HG03442 (cell line): ENCODE results near the gene PARD3B.

Experiments used
- ATAC-seq: cut with Tn5 transposase; IDR thresholded peaks from one replicate; pipeline ENCODE4 v1.9.1; 2021; ENCODE audit warnings: mild to moderate bottlenecking, moderate library complexity; ENCODE audit not compliant: unreplicated experiment

The PARD3B gene

GRCh38 chr2:204647626-204648025 lies 102.4 kb downstream of the PARD3B start:
- no peak for ATAC-seq

DNA sequence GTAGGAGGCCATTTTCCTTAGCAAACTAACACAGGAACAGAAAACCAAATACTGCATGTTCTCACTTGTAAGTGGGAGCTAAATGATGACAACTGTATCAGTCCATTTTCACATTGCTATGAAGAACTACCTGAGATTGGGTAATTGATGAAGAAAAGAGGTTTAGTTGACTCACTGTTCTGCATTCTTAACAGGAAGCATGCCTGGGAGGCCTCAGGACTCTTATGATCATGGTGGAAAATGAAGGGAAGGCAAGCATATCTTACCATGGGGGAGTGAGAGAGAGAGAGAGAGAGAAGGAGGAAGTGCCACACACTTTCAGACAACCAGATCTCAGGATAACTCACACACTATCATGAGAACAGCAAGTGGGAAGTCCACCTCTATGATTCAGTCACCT lies 105.3 kb downstream of the PARD3B start:
- ATAC-seq = no peak

GRCh38 chr2:204652063-204652462 lies 106.8 kb downstream of the PARD3B start:
- no peak for ATAC-seq

DNA sequence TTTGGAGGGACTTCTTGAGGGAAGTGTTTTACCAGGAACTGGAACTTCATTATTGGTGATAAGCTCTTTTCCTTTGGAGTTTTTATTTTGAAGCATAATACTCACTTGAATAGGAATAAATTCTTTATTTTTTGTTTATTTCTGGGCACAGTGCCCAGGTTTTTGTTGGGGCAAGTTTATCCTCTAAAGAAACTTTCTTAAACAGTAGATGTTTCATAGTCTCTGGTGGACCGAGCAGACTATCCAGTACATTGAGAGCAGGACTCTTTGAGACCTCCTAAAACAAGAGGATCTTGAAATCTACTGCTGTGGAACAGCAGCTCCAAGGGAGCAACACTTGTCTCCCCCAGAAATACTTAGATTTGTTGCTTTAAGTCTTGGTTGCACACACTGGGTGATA lies 109.4 kb downstream of the PARD3B start:
- ATAC-seq = no peak

GRCh38 chr2:204655101-204655500 lies 109.8 kb downstream of the PARD3B start:
- ATAC-seq = no peak

DNA sequence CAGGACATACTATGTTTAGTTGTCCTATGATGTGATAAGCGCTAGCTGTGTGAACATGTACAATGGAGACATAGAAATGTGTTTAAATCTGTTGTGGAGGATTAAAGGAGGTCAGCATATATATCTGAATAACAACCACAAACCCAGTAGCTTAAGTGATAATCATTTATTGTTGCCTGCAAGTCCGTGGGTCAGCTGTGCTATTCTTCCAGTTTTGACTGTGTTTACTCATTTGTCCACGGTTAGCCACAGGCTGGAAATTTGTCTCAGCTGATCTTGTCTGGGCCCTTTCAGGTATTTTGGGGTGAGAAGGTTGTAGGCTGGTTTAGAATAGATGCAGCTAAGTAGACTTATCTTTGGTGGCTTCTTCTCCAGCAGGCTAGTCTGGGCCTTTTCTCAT lies 110.4 kb downstream of the PARD3B start:
- ATAC-seq = no peak

DNA sequence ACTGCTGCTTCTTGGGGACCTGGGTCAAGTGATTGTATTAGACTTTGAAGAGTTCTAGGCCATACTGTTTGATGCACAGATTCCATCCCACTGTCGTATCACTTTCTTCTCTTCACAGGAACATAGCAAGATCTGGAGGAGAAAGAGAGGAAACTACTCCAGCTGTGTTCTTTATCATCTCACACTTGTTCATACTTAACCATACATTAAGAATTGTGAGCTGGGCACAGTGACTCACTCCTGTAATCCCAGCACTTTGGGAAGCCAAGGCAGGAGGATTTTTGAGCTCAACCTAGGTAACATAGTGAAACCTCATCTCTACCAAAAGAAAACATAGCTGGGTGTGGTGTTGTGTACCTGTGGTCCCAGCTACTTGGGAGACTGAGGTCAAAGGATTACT lies 111.7 kb downstream of the PARD3B start:
- ATAC-seq = no peak

DNA sequence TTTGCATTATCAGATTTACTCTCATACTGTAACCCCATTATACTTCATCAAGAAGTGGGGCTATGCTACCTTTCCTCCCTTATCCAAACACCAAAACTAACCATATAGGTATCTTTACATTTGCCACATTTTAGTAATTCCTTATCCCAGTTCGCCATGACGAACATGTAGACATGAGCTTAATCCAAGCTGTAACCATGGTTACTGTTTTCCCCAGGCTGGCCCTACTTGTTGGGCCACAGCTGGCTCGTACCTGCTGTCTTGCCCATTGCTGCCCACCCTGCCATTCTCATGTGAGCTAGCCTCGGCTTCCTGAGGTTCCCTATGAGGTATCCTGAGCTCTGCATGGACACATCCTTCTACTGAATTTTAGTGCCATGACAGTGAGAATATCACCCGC lies 117.7 kb downstream of the PARD3B start:
- ATAC-seq = no peak

- ATAC-seq = no peak
Measured at GRCh38 chr2:204663816-204664425, 118.6 kb downstream of the PARD3B start.

- ATAC-seq = no peak
Measured at GRCh38 chr2:204664708-204665121, 119.4 kb downstream of the PARD3B start.

DNA sequence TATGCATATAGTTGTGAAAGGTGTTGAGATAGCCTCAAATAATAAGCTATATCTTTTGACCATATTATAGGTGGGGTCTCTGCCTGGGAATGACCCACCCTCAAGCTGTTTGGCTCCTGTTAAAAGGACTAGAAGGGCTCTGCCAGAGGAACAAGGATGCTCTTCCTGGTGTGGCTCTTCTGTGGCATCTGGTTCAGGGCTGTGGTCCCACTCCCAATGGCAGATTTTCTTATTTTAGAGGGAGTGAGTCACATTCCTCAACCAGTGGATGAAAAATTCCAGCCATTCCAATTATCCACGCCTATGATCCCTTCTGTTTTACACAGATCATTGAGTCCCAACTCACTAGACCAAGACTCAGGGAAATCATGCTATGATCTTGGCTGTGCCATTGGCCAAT lies 119.9 kb downstream of the PARD3B start:
- ATAC-seq = no peak

DNA sequence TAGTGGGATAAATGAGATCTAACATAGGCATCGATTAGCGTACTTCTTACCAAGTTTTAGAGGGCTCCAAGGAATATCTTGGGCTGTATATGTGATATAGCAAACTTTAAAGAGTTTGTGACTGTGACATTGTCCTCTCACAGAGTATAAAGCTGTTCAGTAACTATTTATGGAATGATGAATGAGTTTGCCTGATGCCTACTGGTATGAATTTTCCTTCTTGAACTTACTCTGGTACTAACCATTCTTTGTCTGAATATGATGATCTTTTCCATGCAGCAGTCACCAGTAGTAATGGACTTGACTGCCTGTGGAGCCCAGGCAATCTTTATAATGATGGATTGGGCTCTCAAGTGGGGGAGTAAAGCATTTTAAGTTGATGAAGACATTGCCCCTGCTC lies 120.5 kb downstream of the PARD3B start:
- ATAC-seq = no peak

- no peak for ATAC-seq
Measured at GRCh38 chr2:204667990-204668389, 122.7 kb downstream of the PARD3B start.

- ATAC-seq = no peak
Measured at GRCh38 chr2:204669382-204669781, 124.1 kb downstream of the PARD3B start.

DNA sequence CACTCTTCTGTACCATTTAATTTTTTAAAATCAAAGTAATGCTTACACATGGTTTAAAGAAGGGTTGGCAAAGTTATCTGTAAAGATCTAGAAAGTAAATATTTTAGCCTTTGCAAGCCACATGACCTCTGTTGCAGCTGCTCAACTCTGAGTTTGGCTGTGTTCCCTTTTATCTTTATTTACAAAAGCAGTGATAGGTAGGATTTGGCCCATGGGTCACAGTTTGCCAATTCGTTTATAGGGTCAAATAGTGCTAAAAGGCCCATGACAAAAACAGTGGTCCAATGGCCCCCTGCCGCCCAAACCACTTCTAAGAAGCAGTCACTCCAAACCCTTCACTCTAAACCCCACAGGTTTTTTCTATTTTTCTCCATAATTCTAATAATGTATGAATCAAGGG lies 124.8 kb downstream of the PARD3B start:
- ATAC-seq = no peak

GRCh38 chr2:204670756-204671155 lies 125.5 kb downstream of the PARD3B start:
- no peak for ATAC-seq

- ATAC-seq = no peak
Measured at GRCh38 chr2:204672772-204673171, 127.5 kb downstream of the PARD3B start.

DNA sequence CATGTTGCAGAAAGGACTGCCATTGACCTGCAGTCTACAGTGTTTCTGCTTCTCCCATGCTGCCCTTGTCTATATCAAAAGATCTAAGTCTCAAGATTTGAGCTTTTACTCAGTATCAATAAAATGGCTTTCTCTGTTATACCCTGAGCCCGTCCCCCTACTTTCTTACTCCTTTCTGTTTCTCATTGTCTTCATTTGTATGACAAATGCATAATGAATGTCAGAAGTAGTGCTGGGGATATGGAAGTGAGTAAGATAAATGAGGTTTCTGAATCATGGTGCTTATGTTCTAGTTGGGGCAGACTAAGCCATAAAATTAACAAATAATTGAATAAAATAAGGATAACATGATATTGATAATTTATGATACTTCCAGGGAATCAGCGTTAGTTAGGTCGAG lies 128.6 kb downstream of the PARD3B start:
- no peak for ATAC-seq

GRCh38 chr2:204678031-204678430 lies 132.8 kb downstream of the PARD3B start:
- no peak for ATAC-seq

- no peak for ATAC-seq
Measured at GRCh38 chr2:204680576-204680975, 135.3 kb downstream of the PARD3B start.

GRCh38 chr2:204681412-204681811 lies 136.1 kb downstream of the PARD3B start:
- no peak for ATAC-seq

- ATAC-seq = no peak
Measured at GRCh38 chr2:204683384-204683783, 138.1 kb downstream of the PARD3B start.

- ATAC-seq = no peak
Measured at GRCh38 chr2:204686406-204686805, 141.1 kb downstream of the PARD3B start.
